Central memory CD4-positive, alpha-beta T cell (primary cell): Measurements from ENCODE around the gene WNK2.
A peak's percentile ranks its signal among the peaks of the same experiment; 100 is the strongest.
"Not testable (repeated sequence)": the region's sequence is repeated elsewhere in the genome, so short reads cannot be mapped to it uniquely, and the experiment has no call there.

Source experiments
- DNase-seq: peaks from one replicate; pipeline ENCODE4 v3.0.0; 2022
- total RNA-seq, 3 experiments: gene quantifications; one replicate each; lab custom pipeline; 2026; lab: John Stamatoyannopoulos, UW

Gene WNK2
- total RNA-seq, result 0.16 to 1.4 (median 0.58) reads per million in 3 experiments

- peak; percentile 37 for DNase-seq
Observed at GRCh38 chr9:93183663-93184431, at the start of gene WNK2. TSS of gene WNK2 (plus strand) at chr9:93184139. CDS start at chr9:93184930, 791 bp downstream.

- no peak for DNase-seq
Observed at GRCh38 chr9:93134740-93135444, 49.0 kb upstream of the WNK2 start.

GRCh38 chr9:93136011-93136440 is 47.9 kb upstream of the WNK2 start:
- DNase-seq, result no peak

- no peak for DNase-seq
Observed at GRCh38 chr9:93137362-93137761, 46.6 kb upstream of the WNK2 start.

- DNase-seq, result no peak
Observed at GRCh38 chr9:93138171-93138764, 45.7 kb upstream of the WNK2 start.

- no peak for DNase-seq
Observed at GRCh38 chr9:93139365-93140182, 44.4 kb upstream of the WNK2 start.

- no peak for DNase-seq
Observed at GRCh38 chr9:93141771-93142483, 42.0 kb upstream of the WNK2 start.

GRCh38 chr9:93143830-93144530 is 40.0 kb upstream of the WNK2 start:
- DNase-seq, result peak; percentile 84

GRCh38 chr9:93146696-93147095 is 37.2 kb upstream of the WNK2 start:
- DNase-seq, result not testable (repeated sequence)

- no peak for DNase-seq
Observed at GRCh38 chr9:93147632-93148031, 36.3 kb upstream of the WNK2 start.

- DNase-seq, result no peak
Observed at GRCh38 chr9:93148721-93149120, 35.2 kb upstream of the WNK2 start.

- DNase-seq, result no peak
Observed at GRCh38 chr9:93149361-93149760, 34.6 kb upstream of the WNK2 start.

GRCh38 chr9:93151097-93151784 is 32.7 kb upstream of the WNK2 start:
- DNase-seq, result no peak

GRCh38 chr9:93154293-93154903 is 29.5 kb upstream of the WNK2 start:
- peak; percentile 21 for DNase-seq

- no peak for DNase-seq
Observed at GRCh38 chr9:93155716-93156474, 28.0 kb upstream of the WNK2 start.

GRCh38 chr9:93156475-93157008 is 27.4 kb upstream of the WNK2 start:
- DNase-seq, result no peak

GRCh38 chr9:93159601-93160471 is 24.1 kb upstream of the WNK2 start:
- peak; percentile 46 for DNase-seq
